HCT116 (cell line): ENCODE data around the gene ABHD5.

ENCODE experiments used
- ATF3 ChIP-seq: IDR thresholded peaks from 2 replicates; pipeline ENCODE4 v1.6.1; 2012
- CEBPB ChIP-seq: IDR thresholded peaks from 2 replicates; pipeline ENCODE4 v1.6.1; 2012; ENCODE audit warnings: low read depth
- ELF1 ChIP-seq: IDR thresholded peaks from 2 replicates; pipeline ENCODE4 v1.6.1; 2012; ENCODE audit warnings: low read depth, borderline replicate concordance
- EZH2 ChIP-seq: fragments of 200-600 bp; sonication (generic); IDR thresholded peaks from 2 replicates; pipeline ENCODE4 v1.6.1; 2017; ENCODE audit warnings: antibody characterized with exemption, mixed run types
- EZH2phosphoT487 ChIP-seq: fragments of 200-600 bp; IDR thresholded peaks from 2 replicates; pipeline ENCODE4 v1.6.1; 2018; ENCODE audit warnings: antibody characterized with exemption, borderline replicate concordance
- ZFX ChIP-seq: fragments of 450-650 bp; IDR thresholded peaks from 2 replicates; pipeline ENCODE4 v1.6.1; 2017
- ZNF274 ChIP-seq: fragments of 200-500 bp; sonication (Bioruptor generic); IDR thresholded peaks from 2 replicates; pipeline ENCODE4 v1.6.1; 2014; ENCODE audit warnings: mild to moderate bottlenecking, low read depth, low read length, inconsistent platforms
- TF ChIP-seq, protein P1 (sequence below): IDR thresholded peaks from 2 replicates; pipeline ENCODE4 v1.6.1; 2012
- TF ChIP-seq, protein P2 (sequence below), 3 experiments: fragments of 200-600 bp in 1 of 3; sonication (generic) in 1 of 3; IDR thresholded peaks in 2 of 3; conservative IDR thresholded peaks in 1 of 3; 2 replicates each; pipeline ENCODE4 v1.5.1; 2012 to 2017; ENCODE audit warnings: low read depth in 2 of 3, low read length in 2 of 3, antibody characterized with exemption in 1 of 3, borderline replicate concordance in 1 of 3, control low read depth in 1 of 3, mild to moderate bottlenecking in 1 of 3, mixed read lengths in 1 of 3, mixed run types in 1 of 3, moderate library complexity in 1 of 3; ENCODE audit not compliant: insufficient read depth in 1 of 3

DNA sequence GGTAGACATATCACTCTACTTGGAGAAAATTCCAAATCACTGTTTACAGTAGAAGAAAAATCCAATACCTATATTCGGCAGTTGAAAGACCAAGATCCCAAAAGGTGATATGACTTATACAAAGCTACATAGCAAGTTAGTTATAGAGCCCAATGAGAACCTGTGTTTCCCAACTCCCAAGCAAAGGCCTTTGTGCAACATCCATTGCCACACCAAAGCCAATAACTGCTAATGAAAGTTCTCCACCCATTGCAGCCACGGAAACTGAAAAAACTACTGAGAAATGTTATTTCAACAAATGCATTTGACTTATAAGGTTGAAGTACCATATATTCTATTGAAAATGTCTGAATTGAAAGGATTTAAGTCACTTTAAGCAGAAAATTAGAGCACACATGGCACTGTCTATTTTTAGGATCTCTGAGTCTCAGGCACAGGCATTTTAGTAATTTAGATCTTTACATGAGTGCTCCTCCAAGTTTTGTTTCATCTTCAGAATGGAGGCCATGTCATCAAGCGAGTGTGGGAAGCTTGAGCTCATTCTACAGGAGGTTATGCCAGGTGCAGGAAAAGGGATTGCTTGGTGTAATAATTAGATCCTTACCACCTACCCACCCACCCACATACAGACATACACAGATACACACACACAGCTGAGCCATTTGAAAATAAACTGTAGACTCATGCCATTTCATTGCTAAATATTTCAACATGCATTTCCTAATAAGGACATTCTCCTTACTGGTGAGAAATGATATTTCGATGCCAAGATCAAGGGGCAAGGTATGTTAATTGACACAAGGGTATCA is 49.2 kb upstream of the ABHD5 start:
- TF ChIP-seq EZH2phosphoT487 (no peak), ELF1 (no peak), CEBPB (no peak), EZH2 (no peak), ATF3 (no peak), ZNF274 (no peak), ZFX (no peak)
- TF ChIP-seq, protein P1, sequence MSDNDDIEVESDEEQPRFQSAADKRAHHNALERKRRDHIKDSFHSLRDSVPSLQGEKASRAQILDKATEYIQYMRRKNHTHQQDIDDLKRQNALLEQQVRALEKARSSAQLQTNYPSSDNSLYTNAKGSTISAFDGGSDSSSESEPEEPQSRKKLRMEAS = no peak
- TF ChIP-seq, protein P2, sequence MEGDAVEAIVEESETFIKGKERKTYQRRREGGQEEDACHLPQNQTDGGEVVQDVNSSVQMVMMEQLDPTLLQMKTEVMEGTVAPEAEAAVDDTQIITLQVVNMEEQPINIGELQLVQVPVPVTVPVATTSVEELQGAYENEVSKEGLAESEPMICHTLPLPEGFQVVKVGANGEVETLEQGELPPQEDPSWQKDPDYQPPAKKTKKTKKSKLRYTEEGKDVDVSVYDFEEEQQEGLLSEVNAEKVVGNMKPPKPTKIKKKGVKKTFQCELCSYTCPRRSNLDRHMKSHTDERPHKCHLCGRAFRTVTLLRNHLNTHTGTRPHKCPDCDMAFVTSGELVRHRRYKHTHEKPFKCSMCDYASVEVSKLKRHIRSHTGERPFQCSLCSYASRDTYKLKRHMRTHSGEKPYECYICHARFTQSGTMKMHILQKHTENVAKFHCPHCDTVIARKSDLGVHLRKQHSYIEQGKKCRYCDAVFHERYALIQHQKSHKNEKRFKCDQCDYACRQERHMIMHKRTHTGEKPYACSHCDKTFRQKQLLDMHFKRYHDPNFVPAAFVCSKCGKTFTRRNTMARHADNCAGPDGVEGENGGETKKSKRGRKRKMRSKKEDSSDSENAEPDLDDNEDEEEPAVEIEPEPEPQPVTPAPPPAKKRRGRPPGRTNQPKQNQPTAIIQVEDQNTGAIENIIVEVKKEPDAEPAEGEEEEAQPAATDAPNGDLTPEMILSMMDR (IDR thresholded peaks at IDR 0.05 in 2 of 3, conservative IDR thresholded peaks at IDR 0.05 in 1 of 3; ENCODE audit: borderline replicate concordance in 1 of 3, insufficient read depth in 1 of 3, low read depth in 2 of 3, low read length in 2 of 3) = no peak
